ENCODE measurements around the gene DNAH14. TPM values are rescaled to one million over a fixed set of nuclear protein-coding genes. Genes with fewer than 3 reads are reported as not detected.

Gene DNAH14
- total and polyA plus RNA-seq, 10 of the 15 experiments (the other 5 are each of a cell fraction or from before 2014, with no cell fraction given), result 2.0 to 7.9 (median 4.8) TPM

GRCh38 chr1:225280563-225280962, 351.1 kb downstream of the DNAH14 start (continued):
- TF ChIP-seq, protein P1, sequence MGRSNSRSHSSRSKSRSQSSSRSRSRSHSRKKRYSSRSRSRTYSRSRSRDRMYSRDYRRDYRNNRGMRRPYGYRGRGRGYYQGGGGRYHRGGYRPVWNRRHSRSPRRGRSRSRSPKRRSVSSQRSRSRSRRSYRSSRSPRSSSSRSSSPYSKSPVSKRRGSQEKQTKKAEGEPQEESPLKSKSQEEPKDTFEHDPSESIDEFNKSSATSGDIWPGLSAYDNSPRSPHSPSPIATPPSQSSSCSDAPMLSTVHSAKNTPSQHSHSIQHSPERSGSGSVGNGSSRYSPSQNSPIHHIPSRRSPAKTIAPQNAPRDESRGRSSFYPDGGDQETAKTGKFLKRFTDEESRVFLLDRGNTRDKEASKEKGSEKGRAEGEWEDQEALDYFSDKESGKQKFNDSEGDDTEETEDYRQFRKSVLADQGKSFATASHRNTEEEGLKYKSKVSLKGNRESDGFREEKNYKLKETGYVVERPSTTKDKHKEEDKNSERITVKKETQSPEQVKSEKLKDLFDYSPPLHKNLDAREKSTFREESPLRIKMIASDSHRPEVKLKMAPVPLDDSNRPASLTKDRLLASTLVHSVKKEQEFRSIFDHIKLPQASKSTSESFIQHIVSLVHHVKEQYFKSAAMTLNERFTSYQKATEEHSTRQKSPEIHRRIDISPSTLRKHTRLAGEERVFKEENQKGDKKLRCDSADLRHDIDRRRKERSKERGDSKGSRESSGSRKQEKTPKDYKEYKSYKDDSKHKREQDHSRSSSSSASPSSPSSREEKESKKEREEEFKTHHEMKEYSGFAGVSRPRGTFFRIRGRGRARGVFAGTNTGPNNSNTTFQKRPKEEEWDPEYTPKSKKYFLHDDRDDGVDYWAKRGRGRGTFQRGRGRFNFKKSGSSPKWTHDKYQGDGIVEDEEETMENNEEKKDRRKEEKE (IDR thresholded peaks at IDR 0.05), result no peak
- TF ChIP-seq RUNX3 (IDR thresholded peaks at IDR 0.05; ENCODE audit: low read length) (no peak), NR2C2 (IDR thresholded peaks at IDR 0.05; ENCODE audit: borderline replicate concordance, control insufficient read depth, insufficient read length, low read depth) (no peak), SIN3A (IDR thresholded peaks at IDR 0.05; ENCODE audit: low read depth, low read length) (no peak), TCF12 (IDR thresholded peaks at IDR 0.05; ENCODE audit: low read depth, low read length) (no peak), RCOR1 (conservative IDR thresholded peaks at IDR 0.05; ENCODE audit: low read depth, low read length) (no peak)

DNA sequence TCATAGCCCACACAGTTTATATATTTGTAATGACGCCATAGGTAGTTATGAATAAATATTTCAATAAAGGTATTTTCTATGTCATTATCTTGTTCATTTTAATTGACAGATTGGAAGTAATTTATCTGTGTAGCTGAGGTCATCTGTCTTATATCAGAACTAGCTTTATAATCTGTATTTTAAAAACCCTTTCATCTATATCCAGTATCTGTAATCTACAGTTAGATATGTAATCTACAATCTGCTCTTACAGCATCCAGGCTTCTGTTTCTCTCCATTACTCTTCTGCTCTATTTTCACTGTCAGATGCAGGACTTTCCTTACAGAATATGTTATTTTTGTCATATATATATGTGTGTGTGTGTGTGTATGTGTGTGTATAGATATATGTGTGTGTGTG, 360.8 kb downstream of the DNAH14 start:
- no peak for TF ChIP-seq RELA (IDR thresholded peaks at IDR 0.05; ENCODE audit: borderline replicate concordance, partially characterized antibody)
- TF ChIP-seq, protein P1 (IDR thresholded peaks at IDR 0.05), result no peak
- no peak for TF ChIP-seq ESRRA (IDR thresholded peaks at IDR 0.05; ENCODE audit: low read length)
- no peak for TF ChIP-seq JUNB (IDR thresholded peaks at IDR 0.05)
- TF ChIP-seq, protein P2, sequence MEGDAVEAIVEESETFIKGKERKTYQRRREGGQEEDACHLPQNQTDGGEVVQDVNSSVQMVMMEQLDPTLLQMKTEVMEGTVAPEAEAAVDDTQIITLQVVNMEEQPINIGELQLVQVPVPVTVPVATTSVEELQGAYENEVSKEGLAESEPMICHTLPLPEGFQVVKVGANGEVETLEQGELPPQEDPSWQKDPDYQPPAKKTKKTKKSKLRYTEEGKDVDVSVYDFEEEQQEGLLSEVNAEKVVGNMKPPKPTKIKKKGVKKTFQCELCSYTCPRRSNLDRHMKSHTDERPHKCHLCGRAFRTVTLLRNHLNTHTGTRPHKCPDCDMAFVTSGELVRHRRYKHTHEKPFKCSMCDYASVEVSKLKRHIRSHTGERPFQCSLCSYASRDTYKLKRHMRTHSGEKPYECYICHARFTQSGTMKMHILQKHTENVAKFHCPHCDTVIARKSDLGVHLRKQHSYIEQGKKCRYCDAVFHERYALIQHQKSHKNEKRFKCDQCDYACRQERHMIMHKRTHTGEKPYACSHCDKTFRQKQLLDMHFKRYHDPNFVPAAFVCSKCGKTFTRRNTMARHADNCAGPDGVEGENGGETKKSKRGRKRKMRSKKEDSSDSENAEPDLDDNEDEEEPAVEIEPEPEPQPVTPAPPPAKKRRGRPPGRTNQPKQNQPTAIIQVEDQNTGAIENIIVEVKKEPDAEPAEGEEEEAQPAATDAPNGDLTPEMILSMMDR (IDR thresholded peaks at IDR 0.05 in 2 of 3, conservative IDR thresholded peaks at IDR 0.05 in 1 of 3; ENCODE audit: control insufficient read depth in 2 of 3, extremely low read depth in 1 of 3, insufficient read depth in 1 of 3, low read depth in 3 of 3, low read length in 3 of 3), result no peak
- no peak for TF ChIP-seq BHLHE40 (IDR thresholded peaks at IDR 0.05; ENCODE audit: borderline replicate concordance in 1 of 2, low read depth in 2 of 2, low read length in 1 of 2)
- no peak for TF ChIP-seq ZNF622 (IDR thresholded peaks at IDR 0.05)
- no peak for TF ChIP-seq ZBTB33 (IDR thresholded peaks at IDR 0.05)
- no peak for TF ChIP-seq SIN3A (IDR thresholded peaks at IDR 0.05; ENCODE audit: low read depth, low read length)
- no peak for TF ChIP-seq RBBP5 (conservative IDR thresholded peaks at IDR 0.05)
- BruUV-seq (replicated peaks), result no TSS peak
- RAD21 ChIA-PET (ENCODE audit: unreplicated experiment), result no interaction called here
- Histone ChIP-seq H3K36me3 (ENCODE audit: control insufficient read depth in 2 of 2, insufficient read depth in 2 of 2, low read length in 1 of 2) (no peaks in the 10 kb centered on the region), H3K9ac (ENCODE audit: control insufficient read depth, insufficient read depth, low read length) (no peak overlapping the region), H3K27ac (ENCODE audit: control insufficient read depth, insufficient read depth) (no peak overlapping the region), H3K27me3 (replicated peaks in 1 of 2; ENCODE audit: control insufficient read depth in 2 of 2, insufficient read depth in 2 of 2, low read length in 1 of 2) (no peaks in the 10 kb centered on the region), H3K4me2 (ENCODE audit: control insufficient read depth, insufficient read depth) (no peak overlapping the region), H3K4me1 (ENCODE audit: control insufficient read depth, insufficient read depth, low read length) (no peaks in the 10 kb centered on the region), H3K4me3 (no peak overlapping the region), H4K20me1 (ENCODE audit: control insufficient read depth, insufficient read depth) (no peaks in the 10 kb centered on the region), H3K9me3 (replicated peaks; ENCODE audit: control insufficient read depth, insufficient read depth, low read length) (no peaks in the 10 kb centered on the region), H2AFZ (ENCODE audit: control insufficient read depth, low read depth, low read length) (no peak overlapping the region), H3K79me2 (ENCODE audit: control insufficient read depth, insufficient read depth, low read length) (no peaks in the 10 kb centered on the region)
- no peak for ATAC-seq
- in situ Hi-C loops (cut with MboI), result no loop called here
- DNase-seq (ENCODE audit: low read depth, low spot score), result no peak
- SMC1A ChIA-PET (ENCODE audit: uncharacterized antibody, unreplicated experiment), result interaction anchor here (0.6 kb wide), 1 partner anchor 42 kb away, joined by 3 read pairs; no protein-coding TSS in a partner anchor
- POLR2A ChIA-PET, result no interaction called here
- FAIRE-seq, result no peak
- 28% methylated on average over 1 of the region's 1 CpG for WGBS (ENCODE audit: insufficient coverage, insufficient replicate concordance, low lambda C conversion rate, missing lambda C conversion rate)
- intact Hi-C loops (cut with micrococcal nuclease; ENCODE audit: unreplicated experiment), result no loop called here
- CTCF ChIA-PET, result no interaction called here

Data from GM12878 (cell line).